Gastrocnemius medialis (tissue), 4 donors: ENCODE measurements around the gene KLHDC8B. TPM values are rescaled to one million over a fixed set of nuclear protein-coding genes. Genes with fewer than 3 reads are reported as not detected.

Experiments
- ATAC-seq, 2 donors: fragments of 150-250 bp; one replicate each; pipeline ENCODE4 v1.9.1; 2016
- DNase-seq, 2 donors: peaks; one replicate each; pipeline ENCODE4 v3.0.0-alpha.2; 2019
- H3K27ac ChIP-seq, 4 donors: fragments of 200-600 bp; sonication (generic); 1 replicate in 1 of 4; 2 replicates in 3 of 4; pipeline ENCODE4 v1.5.1; 2016 to 2018; ENCODE audit warnings: mild to moderate bottlenecking in 2 of 4, moderate library complexity in 1 of 4
- H3K27me3 ChIP-seq, 3 donors: fragments of 200-600 bp; sonication (generic) in 2 of 3; 1 replicate in 1 of 3; 2 replicates in 2 of 3; pipeline versions ENCODE4 v1.5.1 to v1.6.0; 2016 to 2019; ENCODE audit warnings: mild to moderate bottlenecking in 1 of 3, moderate library complexity in 1 of 3
- H3K36me3 ChIP-seq, 2 donors: fragments of 200-600 bp; sonication (generic) in 1 of 2; one replicate each; pipeline ENCODE4 v1.5.1; 2017 to 2018
- H3K4me1 ChIP-seq, 2 donors: fragments of 200-600 bp; sonication (generic) in 1 of 2; one replicate each; pipeline ENCODE4 v1.5.1; 2016 to 2017; ENCODE audit warnings: mild to moderate bottlenecking in 2 of 2
- H3K4me3 ChIP-seq, 4 donors: fragments of 200-600 bp; sonication (generic) in 3 of 4; 1 replicate in 1 of 4; 2 replicates in 3 of 4; pipeline ENCODE4 v1.5.1; 2016 to 2019; ENCODE audit warnings: mild to moderate bottlenecking in 2 of 4
- H3K9me3 ChIP-seq, 3 donors: fragments of 200-600 bp; sonication (generic) in 2 of 3; 1 replicate in 1 of 3; 2 replicates in 2 of 3; pipeline ENCODE4 v1.5.1; 2016 to 2019
- POLR2A ChIP-seq, 2 donors: fragments of 450-650 bp; IDR thresholded peaks; one replicate each; pipeline ENCODE4 v1.6.1; 2017; ENCODE audit warnings: antibody characterized with exemption in 2 of 2, mild to moderate bottlenecking in 2 of 2, moderate library complexity in 2 of 2
- in situ Hi-C, 4 donors: fragments of 200-750 bp; cut with MboI; loops; one replicate each; pipeline versions ENCODE4 v1.15.0 to v1.8.0; 2017; ENCODE audit warnings: low sequenced_read_pairs in 4 of 4
- intact Hi-C: fragments of 100-400 bp; cut with DNase I; formaldehyde crosslinking; loops from one replicate; pipeline ENCODE4 v1.15.1; 2023; ENCODE audit warnings: low total_unique reads
- total RNA-seq, 4 donors: library from RNA; depleted of rRNA; stranded (reverse); fragments of >200 nt; gene quantifications; one replicate each; pipeline versions ENCODE4 v1.1.0 to v1.2.3, GENCODE V29; 2016
- TF ChIP-seq, protein P1 (sequence below), 5 experiments: fragments of 450-650 bp in 3 of 5; fragments of 200-600 bp in 2 of 5; sonication (generic) in 2 of 5; IDR thresholded peaks in 4 of 5; conservative IDR thresholded peaks in 1 of 5; 1 replicate in 4 of 5; 2 replicates in 1 of 5; pipeline ENCODE4 v1.5.1; 2016 to 2019; ENCODE audit warnings: antibody characterized with exemption in 5 of 5, mild to moderate bottlenecking in 3 of 5, moderate library complexity in 3 of 5

KLHDC8B gene
- total RNA-seq, 4 donors from 2014 or later: 15.8 to 35.8 (median 26.0) TPM

- H3K27me3 ChIP-seq: no peaks in the 10 kb centered on the region
- TF ChIP-seq, protein P1, sequence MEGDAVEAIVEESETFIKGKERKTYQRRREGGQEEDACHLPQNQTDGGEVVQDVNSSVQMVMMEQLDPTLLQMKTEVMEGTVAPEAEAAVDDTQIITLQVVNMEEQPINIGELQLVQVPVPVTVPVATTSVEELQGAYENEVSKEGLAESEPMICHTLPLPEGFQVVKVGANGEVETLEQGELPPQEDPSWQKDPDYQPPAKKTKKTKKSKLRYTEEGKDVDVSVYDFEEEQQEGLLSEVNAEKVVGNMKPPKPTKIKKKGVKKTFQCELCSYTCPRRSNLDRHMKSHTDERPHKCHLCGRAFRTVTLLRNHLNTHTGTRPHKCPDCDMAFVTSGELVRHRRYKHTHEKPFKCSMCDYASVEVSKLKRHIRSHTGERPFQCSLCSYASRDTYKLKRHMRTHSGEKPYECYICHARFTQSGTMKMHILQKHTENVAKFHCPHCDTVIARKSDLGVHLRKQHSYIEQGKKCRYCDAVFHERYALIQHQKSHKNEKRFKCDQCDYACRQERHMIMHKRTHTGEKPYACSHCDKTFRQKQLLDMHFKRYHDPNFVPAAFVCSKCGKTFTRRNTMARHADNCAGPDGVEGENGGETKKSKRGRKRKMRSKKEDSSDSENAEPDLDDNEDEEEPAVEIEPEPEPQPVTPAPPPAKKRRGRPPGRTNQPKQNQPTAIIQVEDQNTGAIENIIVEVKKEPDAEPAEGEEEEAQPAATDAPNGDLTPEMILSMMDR (IDR thresholded peaks at IDR 0.05 in 4 of 5, conservative IDR thresholded peaks at IDR 0.05 in 1 of 5): no peak
- TF ChIP-seq POLR2A (IDR thresholded peaks at IDR 0.05): no peak
- no peak overlapping the region for H3K4me3 ChIP-seq
- no peak overlapping the region for H3K27ac ChIP-seq
- DNase-seq (no peak), ATAC-seq (no peak)
- H3K36me3 ChIP-seq: no peaks in the 10 kb centered on the region
- peaks cover 17 to 22% of the 10 kb centered on the region in 2 donors for H3K4me1 ChIP-seq
- in situ Hi-C loops: no loop called here
- H3K9me3 ChIP-seq: no peaks in the 10 kb centered on the region
- intact Hi-C loops: no loop called here
Measured at GRCh38 chr3:49222002-49222401, 50.6 kb downstream of the KLHDC8B start.

Other genes with a start within 250 kb of the KLHDC8B start
- 10 to 100 TPM; 13.6 to 21.7 (median 20.3) TPM for gene P4HTM, start 181.4 kb upstream of the KLHDC8B start, total RNA-seq
- 10 to 100 TPM; 40.4 to 50.9 (median 45.5) TPM for gene WDR6, start 164.2 kb upstream of the KLHDC8B start, total RNA-seq
- 10 to 100 TPM; 10.6 to 20.1 (median 16.3) TPM for gene DALRD3, start 153.0 kb upstream of the KLHDC8B start, total RNA-seq
- 100 to 1,000 TPM; 129 to 181 (median 148) TPM for gene NDUFAF3, start 149.5 kb upstream of the KLHDC8B start, total RNA-seq
- 100 to 1,000 TPM; 178 to 229 (median 205) TPM for gene IMPDH2, start 142.2 kb upstream of the KLHDC8B start, total RNA-seq
- 10 to 100 TPM; 35.8 to 65.6 (median 47.1) TPM for gene QRICH1, start 77.5 kb upstream of the KLHDC8B start, total RNA-seq
- gene QARS1, start 66.8 kb upstream of the KLHDC8B start, total RNA-seq: 100 to 1,000 TPM; 157 to 259 (median 173) TPM
- 100 to 1,000 TPM; 100 to 188 (median 128) TPM for gene USP19, start 50.8 kb upstream of the KLHDC8B start, total RNA-seq
- gene LAMB2, start 38.5 kb upstream of the KLHDC8B start, total RNA-seq: 100 to 1,000 TPM; 154 to 355 (median 243) TPM
- gene CCDC71, start 5.3 kb upstream of the KLHDC8B start, total RNA-seq: 10 to 100 TPM; 20.0 to 31.0 (median 22.0) TPM
- gene C3orf62, start 105.6 kb downstream of the KLHDC8B start, total RNA-seq: 1 to 10 TPM in 2 of 4 donors, under 1 TPM in 2; 0.78 to 1.9 (median 1.3) TPM
- gene USP4, start 168.5 kb downstream of the KLHDC8B start, total RNA-seq: 10 to 100 TPM in 1 of 4 donors, 1 to 10 TPM in 3; 7.2 to 10.2 (median 9.1) TPM
- 100 to 1,000 TPM in 3 of 4 donors, 10 to 100 TPM in 1; 75.2 to 157 (median 123) TPM for gene GPX1, start 186.8 kb downstream of the KLHDC8B start, total RNA-seq
- gene RHOA, start 240.4 kb downstream of the KLHDC8B start, total RNA-seq: 100 to 1,000 TPM; 244 to 411 (median 282) TPM
- gene TCTA, start 240.8 kb downstream of the KLHDC8B start, total RNA-seq: 10 to 100 TPM; 12.0 to 25.8 (median 15.1) TPM